ENCODE results near the gene C6orf47. TPM values are rescaled to one million over a fixed set of nuclear protein-coding genes. Genes with fewer than 3 reads are reported as not detected.

C6orf47 gene
- total and polyA plus RNA-seq, 2 of the 8 experiments (the other 6 are each of a cell fraction or from before 2014, with no cell fraction given): 4.7 to 14.6 TPM

DNA sequence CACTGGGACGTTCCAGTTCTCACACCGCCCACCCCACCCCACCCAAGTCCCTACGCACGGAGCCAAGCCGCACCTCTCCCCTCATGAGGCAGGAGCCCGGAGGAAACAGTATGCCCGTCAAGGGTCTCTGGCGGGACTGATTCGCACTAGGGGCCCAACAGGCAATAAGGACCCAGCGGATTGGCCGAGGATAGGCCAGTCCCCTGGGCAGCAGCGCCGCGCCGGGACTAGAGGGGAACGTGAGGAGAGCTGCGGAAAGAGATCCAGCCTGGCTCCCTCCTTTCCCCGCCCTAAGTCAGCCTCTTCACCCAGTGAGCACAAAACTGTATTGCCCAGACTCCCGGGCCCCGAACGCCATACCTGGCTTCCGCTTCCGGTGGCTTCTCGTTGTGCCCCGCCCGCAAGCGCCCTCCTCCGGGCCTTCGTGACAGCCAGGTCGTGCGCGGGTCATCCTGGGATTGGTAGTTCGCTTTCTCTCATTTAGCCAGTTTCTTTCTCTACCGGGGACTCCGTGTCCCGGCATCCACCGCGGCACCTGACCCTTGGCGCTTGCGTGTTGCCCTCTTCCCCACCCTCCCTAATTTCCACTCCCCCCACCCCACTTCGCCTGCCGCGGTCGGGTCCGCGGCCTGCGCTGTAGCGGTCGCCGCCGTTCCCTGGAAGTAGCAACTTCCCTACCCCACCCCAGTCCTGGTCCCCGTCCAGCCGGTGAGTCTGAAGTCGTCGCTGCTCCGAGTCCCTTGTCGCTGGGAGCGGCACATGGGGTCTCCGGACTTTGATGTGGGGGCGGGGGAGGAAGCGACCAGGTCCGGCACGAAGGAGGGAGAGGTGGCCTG is 5.1 kb upstream of the C6orf47 start, which contains the start of gene CSNK2B (continued):
- peak; percentile 89 for TF ChIP-seq GABPA (IDR thresholded peaks at IDR 0.05; ENCODE audit: borderline replicate concordance, insufficient read depth, low read length)
- peak; percentile 42; the same call in 1 of the 2 replicates for TF ChIP-seq SRF (IDR thresholded peaks at IDR 0.05; ENCODE audit: low read depth, low read length)
- TF ChIP-seq RBBP5 (IDR thresholded peaks at IDR 0.05; ENCODE audit: borderline replicate concordance, low read depth, low read length): peak; percentile 95; the same call in 1 of the 2 replicates
- peak; percentile 88 for TF ChIP-seq SIX5 (IDR thresholded peaks at IDR 0.05; ENCODE audit: low read depth, low read length)
- TF ChIP-seq ASH2L (IDR thresholded peaks at IDR 0.05; ENCODE audit: low read length): peak; percentile 98
- no peak for TF ChIP-seq FOSL1 (IDR thresholded peaks at IDR 0.05; ENCODE audit: insufficient read depth, low read depth, low read length)
- TF ChIP-seq HDAC2 (IDR thresholded peaks at IDR 0.05; ENCODE audit: borderline replicate concordance in 1 of 2, low read depth in 2 of 2, low read length in 2 of 2): peak in 1 of 2 experiments; percentile 77; a peak in 1 of 4 replicates
- no peak for TF ChIP-seq CTBP2 (IDR thresholded peaks at IDR 0.05; ENCODE audit: borderline replicate concordance, insufficient read depth, insufficient read length, low read length)
- TF ChIP-seq POU5F1 (IDR thresholded peaks at IDR 0.05; ENCODE audit: low read depth, low read length): no peak
- TF ChIP-seq, protein P1, sequence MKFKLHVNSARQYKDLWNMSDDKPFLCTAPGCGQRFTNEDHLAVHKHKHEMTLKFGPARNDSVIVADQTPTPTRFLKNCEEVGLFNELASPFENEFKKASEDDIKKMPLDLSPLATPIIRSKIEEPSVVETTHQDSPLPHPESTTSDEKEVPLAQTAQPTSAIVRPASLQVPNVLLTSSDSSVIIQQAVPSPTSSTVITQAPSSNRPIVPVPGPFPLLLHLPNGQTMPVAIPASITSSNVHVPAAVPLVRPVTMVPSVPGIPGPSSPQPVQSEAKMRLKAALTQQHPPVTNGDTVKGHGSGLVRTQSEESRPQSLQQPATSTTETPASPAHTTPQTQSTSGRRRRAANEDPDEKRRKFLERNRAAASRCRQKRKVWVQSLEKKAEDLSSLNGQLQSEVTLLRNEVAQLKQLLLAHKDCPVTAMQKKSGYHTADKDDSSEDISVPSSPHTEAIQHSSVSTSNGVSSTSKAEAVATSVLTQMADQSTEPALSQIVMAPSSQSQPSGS (IDR thresholded peaks at IDR 0.05; ENCODE audit: low read length): no peak
- TF ChIP-seq ZNF274 (IDR thresholded peaks at IDR 0.05; ENCODE audit: borderline replicate concordance, extremely low read depth, low read length): no peak
- peak; percentile 89 for TF ChIP-seq POLR2AphosphoS5 (IDR thresholded peaks at IDR 0.05; ENCODE audit: low read depth, low read length)
- TF ChIP-seq CHD2 (IDR thresholded peaks at IDR 0.05; ENCODE audit: low read length): no peak
- TF ChIP-seq JUND (IDR thresholded peaks at IDR 0.05; ENCODE audit: low read length): no peak
- no peak for TF ChIP-seq KDM1A (IDR thresholded peaks at IDR 0.05; ENCODE audit: borderline replicate concordance, low read length)
- peak; percentile 77 for TF ChIP-seq TAF1 (IDR thresholded peaks at IDR 0.05; ENCODE audit: low read depth, low read length)
- TF ChIP-seq, protein P2, sequence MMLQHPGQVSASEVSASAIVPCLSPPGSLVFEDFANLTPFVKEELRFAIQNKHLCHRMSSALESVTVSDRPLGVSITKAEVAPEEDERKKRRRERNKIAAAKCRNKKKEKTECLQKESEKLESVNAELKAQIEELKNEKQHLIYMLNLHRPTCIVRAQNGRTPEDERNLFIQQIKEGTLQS (IDR thresholded peaks at IDR 0.05; ENCODE audit: insufficient read depth, low read depth, low read length): peak; percentile 63; the same call in 1 of the 2 replicates
- TF ChIP-seq EP300 (IDR thresholded peaks at IDR 0.05; ENCODE audit: borderline replicate concordance in 1 of 2, low read depth in 2 of 2, low read length in 2 of 2): no peak
- no peak for TF ChIP-seq CBX8 (IDR thresholded peaks at IDR 0.05; ENCODE audit: borderline replicate concordance, low read depth, low read length)
